Sigmoid colon (tissue), 7 donors: Measurements from ENCODE around the gene CCDC85B. TPM values are rescaled to one million over a fixed set of nuclear protein-coding genes. Genes with fewer than 3 reads are reported as not detected.

Experiments used
- DNase-seq: peaks from one replicate; pipeline ENCODE4 v3.0.0-alpha.2; 2019
- H3K27ac ChIP-seq, 4 donors: fragments of 200-600 bp; sonication (generic); one replicate each; pipeline ENCODE4 v1.5.1; 2016 to 2019; ENCODE audit warnings: mild to moderate bottlenecking in 1 of 4
- H3K27me3 ChIP-seq, 3 donors: fragments of 200-600 bp; sonication (generic); one replicate each; pipeline ENCODE4 v1.5.1; 2019; ENCODE audit warnings: mild to moderate bottlenecking in 1 of 3
- H3K36me3 ChIP-seq, 4 donors: fragments of 200-600 bp; sonication (generic); one replicate each; pipeline ENCODE4 v1.5.1; 2016 to 2019
- H3K4me1 ChIP-seq, 4 donors: fragments of 200-600 bp; sonication (generic); one replicate each; pipeline ENCODE4 v1.5.1; 2017 to 2019
- H3K4me3 ChIP-seq, 4 donors: fragments of 200-600 bp; sonication (generic); one replicate each; pipeline ENCODE4 v1.5.1; 2017 to 2019; ENCODE audit warnings: mild to moderate bottlenecking in 2 of 4, moderate library complexity in 1 of 4
- H3K9me3 ChIP-seq, 4 donors: fragments of 200-600 bp in 3 of 4; sonication (generic) in 3 of 4; one replicate each; pipeline versions ENCODE4 v1.5.1 to v1.6.1; 2013 to 2019
- EP300 ChIP-seq, 4 donors: sonication (generic); formaldehyde crosslinking; IDR thresholded peaks; one replicate each; pipeline ENCODE4 v1.6.1; 2017; ENCODE audit warnings: antibody characterized with exemption in 4 of 4
- POLR2A ChIP-seq, 2 donors: fragments of 450-650 bp; IDR thresholded peaks; one replicate each; pipeline ENCODE4 v1.6.1; 2016; ENCODE audit warnings: antibody characterized with exemption in 2 of 2, mild to moderate bottlenecking in 2 of 2, moderate library complexity in 2 of 2
- POLR2AphosphoS5 ChIP-seq, 4 donors: sonication (generic); formaldehyde crosslinking; IDR thresholded peaks; one replicate each; pipeline ENCODE4 v1.6.1; 2017; ENCODE audit warnings: antibody characterized with exemption in 4 of 4
- WGBS, 2 donors: extraction: QIAGEN DNeasy Blood & Tissue Kit; methylation state at CpG; one replicate each; pipeline ENCODE4 v1.1.7; 2013; 5-methylcytosine and 5-hydroxymethylcytosine counted together
- intact Hi-C: fragments of 100-400 bp; cut with DNase I; formaldehyde crosslinking; loops from one replicate; pipeline ENCODE4 v1.15.1; 2023
- polyA plus RNA-seq, 3 donors: library from polyadenylated mRNA; stranded (reverse); fragments of 200-250 nt; gene quantifications; one replicate each; pipeline ENCODE4 v1.2.3, GENCODE V29; 2013
- total RNA-seq, 4 donors: library from RNA; depleted of rRNA; stranded (reverse); fragments of >200 nt; gene quantifications; one replicate each; pipeline ENCODE4 v1.1.0, GENCODE V29; 2016
- TF ChIP-seq, protein P1 (sequence below), 4 experiments: fragments of 450-650 bp in 3 of 4; fragments of 200-600 bp in 1 of 4; IDR thresholded peaks; one replicate each; pipeline ENCODE4 v1.5.1; 2016 to 2019; ENCODE audit warnings: antibody characterized with exemption in 4 of 4, mild to moderate bottlenecking in 3 of 4, moderate library complexity in 2 of 4
- donor health status: healthy with polysubstance abuse.
- donor health status: Bipolar disorder and iron deficiency.
- donor health status: healthy.

The CCDC85B gene
- total and polyA plus RNA-seq, 7 donors = 4.2 to 73.6 (median 57.1) TPM

DNA sequence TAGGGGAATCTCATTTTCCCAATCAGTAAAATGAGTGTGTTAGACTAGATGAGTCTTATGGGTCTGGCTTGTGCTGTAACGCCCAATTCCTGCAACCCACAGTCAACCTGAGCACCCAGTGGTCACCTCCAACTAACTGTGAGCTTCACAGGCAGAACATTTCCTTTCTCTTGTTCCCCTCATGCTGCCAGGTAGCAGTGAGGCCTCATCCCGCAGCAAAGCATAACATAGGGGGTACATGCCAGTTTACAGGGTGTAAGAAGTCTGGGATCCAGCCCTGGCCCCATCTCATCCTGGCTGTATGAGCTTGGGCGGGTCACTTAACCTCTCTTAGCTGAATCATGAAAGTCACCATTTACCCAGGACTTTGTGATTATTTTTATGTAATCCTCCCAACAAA, 21.6 kb upstream of the CCDC85B start:
- TF ChIP-seq, protein P1, sequence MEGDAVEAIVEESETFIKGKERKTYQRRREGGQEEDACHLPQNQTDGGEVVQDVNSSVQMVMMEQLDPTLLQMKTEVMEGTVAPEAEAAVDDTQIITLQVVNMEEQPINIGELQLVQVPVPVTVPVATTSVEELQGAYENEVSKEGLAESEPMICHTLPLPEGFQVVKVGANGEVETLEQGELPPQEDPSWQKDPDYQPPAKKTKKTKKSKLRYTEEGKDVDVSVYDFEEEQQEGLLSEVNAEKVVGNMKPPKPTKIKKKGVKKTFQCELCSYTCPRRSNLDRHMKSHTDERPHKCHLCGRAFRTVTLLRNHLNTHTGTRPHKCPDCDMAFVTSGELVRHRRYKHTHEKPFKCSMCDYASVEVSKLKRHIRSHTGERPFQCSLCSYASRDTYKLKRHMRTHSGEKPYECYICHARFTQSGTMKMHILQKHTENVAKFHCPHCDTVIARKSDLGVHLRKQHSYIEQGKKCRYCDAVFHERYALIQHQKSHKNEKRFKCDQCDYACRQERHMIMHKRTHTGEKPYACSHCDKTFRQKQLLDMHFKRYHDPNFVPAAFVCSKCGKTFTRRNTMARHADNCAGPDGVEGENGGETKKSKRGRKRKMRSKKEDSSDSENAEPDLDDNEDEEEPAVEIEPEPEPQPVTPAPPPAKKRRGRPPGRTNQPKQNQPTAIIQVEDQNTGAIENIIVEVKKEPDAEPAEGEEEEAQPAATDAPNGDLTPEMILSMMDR (IDR thresholded peaks at IDR 0.05) = no peak
- no peak for DNase-seq
- peak overlapping the region in 2 of 4 donors; percentile 22 to 43 for H3K27ac ChIP-seq
- H3K4me3 ChIP-seq = no peak overlapping the region
- intact Hi-C loops = no loop called here
- no peaks in the 10 kb centered on the region for H3K27me3 ChIP-seq
- H3K4me1 ChIP-seq = peaks cover 0 to 53% (median 34%) of the 10 kb centered on the region in 4 donors
- peaks cover 17 to 66% (median 39%) of the 10 kb centered on the region in 4 donors for H3K36me3 ChIP-seq
- 64 to 92% methylated on average over 3 of the region's 3 CpGs for WGBS, 2 donors
- H3K9me3 ChIP-seq = no peaks in the 10 kb centered on the region

DNA sequence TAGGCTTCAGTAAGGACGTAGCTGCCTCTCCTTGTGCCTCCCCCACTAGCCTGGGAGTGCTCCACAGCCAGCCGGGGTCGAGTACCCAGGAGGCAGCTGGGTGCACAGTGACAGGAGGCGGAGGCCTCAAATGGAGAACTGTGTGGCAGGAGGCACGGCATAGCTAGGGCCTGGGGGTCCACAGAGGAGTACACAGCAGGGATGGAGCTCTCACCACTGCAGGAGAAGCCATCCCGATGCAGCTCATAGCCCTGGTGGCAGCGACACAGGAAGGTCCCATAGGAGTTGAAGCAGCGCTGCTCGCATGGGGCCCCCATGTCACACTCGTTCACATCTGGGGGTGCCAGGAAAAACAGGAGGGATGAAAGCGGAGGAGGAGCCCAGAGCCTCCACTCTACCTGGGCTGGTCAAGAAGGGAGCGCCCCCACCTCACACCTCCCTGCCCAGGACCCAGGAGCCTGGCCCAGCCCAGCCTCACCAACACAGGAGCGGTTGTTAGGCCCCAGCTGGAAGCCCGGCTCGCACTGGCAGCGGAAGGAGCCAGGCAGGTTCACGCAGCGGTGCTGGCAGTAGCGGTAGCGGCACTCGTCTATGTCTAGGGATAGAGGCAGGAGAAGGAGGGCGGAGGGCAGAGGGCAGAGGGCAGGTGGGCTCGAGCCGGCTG, 20.7 kb upstream of the CCDC85B start:
- H3K4me3 ChIP-seq = no peak overlapping the region
- no peaks in the 10 kb centered on the region for H3K27me3 ChIP-seq
- TF ChIP-seq, protein P1 (IDR thresholded peaks at IDR 0.05) = no peak
- TF ChIP-seq POLR2AphosphoS5 (IDR thresholded peaks at IDR 0.05) = peak in 2 of 4 donors; percentile 25 to 34
- no peak for TF ChIP-seq EP300 (IDR thresholded peaks at IDR 0.05)
- TF ChIP-seq POLR2A (IDR thresholded peaks at IDR 0.05) = no peak
- peak; percentile 69 for DNase-seq
- H3K27ac ChIP-seq = peak overlapping the region; percentile 93 to 98 (median 96)
- peaks cover 0 to 51% (median 38%) of the 10 kb centered on the region in 4 donors for H3K4me1 ChIP-seq
- WGBS, 2 donors = 65 to 81% methylated on average over 24 of the region's 24 CpGs
- no peaks in the 10 kb centered on the region for H3K9me3 ChIP-seq
- peaks cover 9 to 57% (median 30%) of the 10 kb centered on the region in 4 donors for H3K36me3 ChIP-seq
- intact Hi-C loops = no loop called here

DNA sequence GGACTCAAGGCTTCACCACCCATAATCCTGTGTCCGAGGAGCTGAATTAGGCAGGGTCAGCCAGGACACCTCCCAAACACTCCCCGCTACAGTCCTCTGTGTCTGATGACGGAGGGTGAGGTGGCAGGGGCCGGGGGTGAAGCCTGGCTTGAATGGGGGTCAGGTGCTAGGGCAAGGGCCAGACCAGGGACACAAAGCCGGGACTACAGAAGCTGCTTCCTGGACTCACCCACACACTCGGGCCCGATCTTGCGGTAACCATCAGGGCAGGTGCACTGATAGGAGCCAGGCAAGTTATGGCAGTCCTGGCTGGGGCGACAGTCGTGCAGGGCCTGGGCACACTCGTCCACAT, 20.2 kb upstream of the CCDC85B start:
- no peaks in the 10 kb centered on the region for H3K27me3 ChIP-seq
- H3K4me1 ChIP-seq = peaks cover 0 to 51% (median 38%) of the 10 kb centered on the region in 4 donors
- WGBS, 2 donors = 70 to 76% methylated on average over 11 of the region's 11 CpGs
- no peak overlapping the region for H3K4me3 ChIP-seq
- H3K27ac ChIP-seq = peak overlapping the region; percentile 93 to 98 (median 96)
- peaks cover 9 to 52% (median 25%) of the 10 kb centered on the region in 4 donors for H3K36me3 ChIP-seq
- intact Hi-C loops = no loop called here
- no peak for TF ChIP-seq EP300 (IDR thresholded peaks at IDR 0.05)
- TF ChIP-seq POLR2AphosphoS5 (IDR thresholded peaks at IDR 0.05) = peak in 1 of 4 donors; percentile 3
- TF ChIP-seq, protein P1 (IDR thresholded peaks at IDR 0.05) = no peak
- TF ChIP-seq POLR2A (IDR thresholded peaks at IDR 0.05) = no peak
- H3K9me3 ChIP-seq = no peaks in the 10 kb centered on the region
- no peak for DNase-seq

DNA sequence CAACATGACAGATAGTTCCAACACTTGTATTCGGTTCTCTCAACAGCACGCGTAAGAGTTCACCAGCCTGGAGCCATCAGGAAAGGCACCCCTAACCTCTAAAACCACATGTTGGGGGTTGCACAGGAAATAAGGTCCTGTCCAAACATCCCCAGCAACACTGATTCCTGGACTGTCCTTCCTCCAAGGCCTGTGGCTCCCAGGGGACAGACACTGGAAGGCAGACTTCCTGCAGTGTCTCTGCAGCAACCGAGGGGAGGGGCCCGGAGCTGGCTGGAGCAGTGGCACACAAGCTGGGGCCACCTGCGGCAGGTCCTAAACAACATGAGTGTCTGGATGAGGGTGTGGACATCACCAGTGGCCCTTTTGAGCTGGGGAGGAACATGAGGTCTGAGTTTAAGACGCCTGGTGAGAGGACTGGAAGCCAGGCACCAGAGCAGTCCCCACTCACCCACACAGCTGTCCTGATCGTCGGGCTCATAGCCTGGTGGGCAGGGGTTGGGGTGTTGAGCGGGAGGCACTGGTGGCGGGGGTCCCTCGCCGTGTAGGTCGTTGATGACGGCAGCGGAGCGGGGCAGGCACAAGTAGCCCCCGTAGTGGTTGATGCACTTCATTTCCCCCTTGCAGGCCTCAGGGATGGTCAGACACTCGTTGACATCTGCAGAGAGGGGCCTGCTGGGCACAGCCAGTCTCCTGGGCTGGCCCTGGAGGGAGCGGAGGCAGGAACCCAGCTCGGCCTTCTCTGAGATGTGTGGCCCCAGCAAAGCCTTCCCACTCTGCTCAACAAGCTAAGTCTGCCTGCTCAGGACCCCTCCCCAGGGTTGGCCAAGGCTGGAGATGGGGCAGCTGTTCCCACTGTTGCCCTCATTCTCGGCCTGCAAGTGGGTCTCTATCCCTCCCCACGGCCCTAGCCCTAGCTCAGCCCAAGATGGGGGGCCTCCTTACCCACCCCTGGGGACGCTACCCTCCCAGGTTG, 19.5 kb upstream of the CCDC85B start:
- WGBS, 2 donors = 64 to 67% methylated on average over 24 of the region's 24 CpGs
- Histone ChIP-seq H3K27ac (peak overlapping the region; percentile 93 to 98 (median 96)), H3K9me3 (no peaks in the 10 kb centered on the region), H3K36me3 (peaks cover 9 to 45% (median 18%) of the 10 kb centered on the region in 4 donors), H3K4me1 (peaks cover 0 to 51% (median 38%) of the 10 kb centered on the region in 4 donors), H3K27me3 (no peaks in the 10 kb centered on the region), H3K4me3 (peak overlapping the region in 3 of 4 donors; percentile 64 to 81 (median 69))
- intact Hi-C loops = no loop called here
- TF ChIP-seq, protein P1 (IDR thresholded peaks at IDR 0.05) = no peak
- peak in 1 of 4 donors; percentile 5 for TF ChIP-seq POLR2AphosphoS5 (IDR thresholded peaks at IDR 0.05)
- DNase-seq = peak; percentile 71
